ENCODE data around the gene TRAT1.

GRCh38 chr3:108834551-108834950 is 12.0 kb downstream of the TRAT1 start:
- no peak for TF ChIP-seq CTCF (IDR thresholded peaks at IDR 0.05)
- TF ChIP-seq TCF7 (CRISPR knock-in tag; IDR thresholded peaks at IDR 0.05; ENCODE audit: low read depth) = no peak
- no peak for TF ChIP-seq MAX (CRISPR knock-in tag; IDR thresholded peaks at IDR 0.05)
- TF ChIP-seq ESRRA (CRISPR knock-in tag; IDR thresholded peaks at IDR 0.05; ENCODE audit: borderline replicate concordance) = no peak
- no peak for TF ChIP-seq IRF2 (CRISPR knock-in tag; IDR thresholded peaks at IDR 0.05; ENCODE audit: borderline replicate concordance, low read depth)
- TF ChIP-seq FOXP1 (CRISPR knock-in tag; IDR thresholded peaks at IDR 0.05; ENCODE audit: borderline replicate concordance) = no peak
